Activated CD4-positive, CD25-positive, alpha-beta regulatory T cell treated with anti-CD3 and anti-CD28 coated beads, Interleukin-2, amount 50 U/mL, for 16 hours (primary cell): ENCODE measurements around the gene LIME1.
"Not testable (repeated sequence)": the region's sequence is repeated elsewhere in the genome, so short reads cannot be mapped to it uniquely, and the experiment has no call there.

Source experiments
- DNase-seq: peaks from one replicate; pipeline ENCODE4 v3.0.0-alpha.2; 2020; ENCODE audit warnings: low read depth, low spot score

The LIME1 gene

GRCh38 chr20:63708301-63709148 is 27.9 kb upstream of the LIME1 start:
- no peak for DNase-seq

GRCh38 chr20:63709149-63709527 is 27.3 kb upstream of the LIME1 start:
- DNase-seq: no peak

DNA sequence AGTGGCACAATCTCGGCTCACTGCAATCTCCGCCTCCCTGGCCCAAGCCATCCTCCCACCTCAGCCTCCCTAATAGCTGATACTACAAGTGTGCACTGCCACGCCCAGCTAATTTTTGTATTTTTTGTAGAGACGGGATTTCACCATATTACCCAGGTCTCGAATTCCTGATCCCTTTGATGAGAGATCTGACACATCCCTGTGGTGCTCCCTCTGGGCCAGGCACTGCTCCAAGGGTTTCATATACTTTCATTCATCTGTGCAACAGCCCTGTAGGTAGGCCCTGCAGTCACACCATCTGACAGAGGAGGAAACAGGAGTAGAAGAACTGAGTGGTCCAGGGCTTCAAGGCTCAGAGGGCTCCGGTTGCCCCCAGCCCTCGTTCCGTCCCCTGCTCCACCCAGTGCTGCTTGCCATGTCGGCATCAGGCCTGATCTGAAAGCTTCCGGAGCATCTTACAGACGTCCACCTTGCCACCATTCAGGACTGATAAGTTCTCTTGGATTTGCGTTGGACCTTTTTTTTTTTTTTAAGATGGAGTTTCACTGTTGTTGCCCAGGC is 25.3 kb upstream of the LIME1 start:
- DNase-seq: no peak

DNA sequence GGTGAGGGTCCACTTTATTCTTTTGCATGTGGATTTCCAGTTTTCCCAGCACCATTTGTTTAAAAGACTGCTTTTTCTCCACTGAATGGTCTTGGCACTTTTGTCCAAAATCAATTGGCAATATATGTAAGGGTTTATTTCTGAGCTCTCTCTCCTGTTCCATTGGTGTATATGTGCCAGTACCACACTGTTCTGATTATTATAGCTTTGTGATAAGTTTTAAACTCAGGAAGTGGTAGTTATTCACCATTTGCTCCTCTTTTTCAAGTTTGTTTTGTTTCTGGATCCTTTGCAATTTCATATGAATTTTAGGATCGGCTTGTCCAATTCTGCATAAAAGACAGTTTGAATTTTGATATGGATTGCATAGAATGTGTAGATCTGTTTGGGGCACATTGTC is 24.3 kb upstream of the LIME1 start:
- DNase-seq: no peak

GRCh38 chr20:63714858-63715257 is 21.6 kb upstream of the LIME1 start:
- DNase-seq: no peak

- DNase-seq: no peak
Observed at GRCh38 chr20:63718996-63719395, 17.5 kb upstream of the LIME1 start.

- DNase-seq: not testable (repeated sequence)
Observed at GRCh38 chr20:63722967-63723622, 13.4 kb upstream of the LIME1 start.

GRCh38 chr20:63730189-63730733 is 6.2 kb upstream of the LIME1 start:
- DNase-seq: not testable (repeated sequence)

- no peak for DNase-seq
Observed at GRCh38 chr20:63731410-63731809, 5.1 kb upstream of the LIME1 start.

DNA sequence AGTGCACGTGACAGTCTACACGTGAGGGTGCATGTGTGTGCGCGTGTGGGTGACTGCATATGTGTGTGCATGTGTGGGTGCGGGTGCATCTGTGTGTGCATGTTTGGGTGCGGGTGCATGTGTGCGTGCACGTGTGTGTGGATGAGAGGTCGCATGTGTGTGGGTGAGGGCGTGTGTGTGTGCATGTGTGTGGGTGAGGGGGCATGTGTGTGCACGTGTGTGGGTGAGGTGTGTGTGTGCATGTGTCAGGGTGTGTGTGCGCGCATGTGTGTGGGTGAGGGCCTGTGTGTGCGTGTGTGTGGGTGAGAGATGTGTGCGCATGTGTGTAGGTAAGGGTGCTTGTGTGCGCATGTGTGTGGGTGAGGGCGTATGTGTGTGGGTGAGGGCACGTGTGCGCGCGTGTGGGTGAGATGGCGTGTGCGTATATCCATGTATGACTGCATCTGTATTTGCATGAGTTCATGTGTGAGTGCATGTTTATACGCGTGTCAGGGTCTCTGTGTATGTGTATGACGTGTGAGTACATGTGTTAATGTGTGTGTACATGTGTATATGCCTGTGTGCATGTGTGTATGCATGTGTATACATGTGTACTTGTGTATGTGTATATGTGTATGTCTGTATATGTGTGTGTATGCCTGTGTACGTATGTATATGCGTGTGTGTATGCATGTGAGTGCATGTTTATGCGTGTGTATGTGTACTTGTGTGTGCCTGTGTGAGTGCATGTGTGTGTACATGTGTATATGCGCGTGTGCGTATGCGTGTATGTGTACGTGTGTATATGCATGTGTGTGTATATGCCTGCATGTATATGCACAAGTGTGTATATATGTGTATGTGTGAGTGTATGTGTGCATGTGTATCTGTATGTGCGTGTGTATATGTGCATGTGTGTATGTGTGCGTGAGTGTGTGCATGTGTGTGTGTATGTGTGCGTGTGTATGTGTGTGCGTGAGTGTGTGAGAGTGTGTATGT is 4.1 kb upstream of the LIME1 start:
- DNase-seq: no peak

GRCh38 chr20:63733117-63733516 is 3.3 kb upstream of the LIME1 start:
- no peak for DNase-seq

DNA sequence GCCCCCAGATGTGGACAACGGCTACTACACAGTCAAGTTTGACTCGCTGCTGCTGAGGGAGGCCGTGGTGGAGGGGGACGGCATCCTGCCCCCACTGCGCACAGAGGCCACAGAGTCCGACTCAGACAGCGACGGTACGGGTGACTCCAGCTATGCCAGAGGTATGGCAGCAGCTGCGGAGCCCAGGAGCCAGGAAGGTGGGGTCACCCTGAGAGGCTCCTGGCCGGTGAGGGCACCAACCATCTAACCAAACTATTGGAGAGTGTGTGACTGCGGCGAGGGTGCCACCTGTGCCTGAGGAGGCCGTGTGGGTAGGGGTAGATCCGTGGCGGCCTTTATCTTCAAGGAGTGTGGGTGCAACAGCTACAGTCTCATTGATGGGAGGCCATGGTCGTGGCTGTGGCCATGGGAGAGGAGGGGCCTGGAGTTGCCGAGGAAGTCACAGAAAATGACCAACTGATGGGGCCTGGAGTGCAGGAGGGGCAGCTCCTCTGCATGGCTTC is 2.8 kb upstream of the LIME1 start:
- DNase-seq: no peak

DNA sequence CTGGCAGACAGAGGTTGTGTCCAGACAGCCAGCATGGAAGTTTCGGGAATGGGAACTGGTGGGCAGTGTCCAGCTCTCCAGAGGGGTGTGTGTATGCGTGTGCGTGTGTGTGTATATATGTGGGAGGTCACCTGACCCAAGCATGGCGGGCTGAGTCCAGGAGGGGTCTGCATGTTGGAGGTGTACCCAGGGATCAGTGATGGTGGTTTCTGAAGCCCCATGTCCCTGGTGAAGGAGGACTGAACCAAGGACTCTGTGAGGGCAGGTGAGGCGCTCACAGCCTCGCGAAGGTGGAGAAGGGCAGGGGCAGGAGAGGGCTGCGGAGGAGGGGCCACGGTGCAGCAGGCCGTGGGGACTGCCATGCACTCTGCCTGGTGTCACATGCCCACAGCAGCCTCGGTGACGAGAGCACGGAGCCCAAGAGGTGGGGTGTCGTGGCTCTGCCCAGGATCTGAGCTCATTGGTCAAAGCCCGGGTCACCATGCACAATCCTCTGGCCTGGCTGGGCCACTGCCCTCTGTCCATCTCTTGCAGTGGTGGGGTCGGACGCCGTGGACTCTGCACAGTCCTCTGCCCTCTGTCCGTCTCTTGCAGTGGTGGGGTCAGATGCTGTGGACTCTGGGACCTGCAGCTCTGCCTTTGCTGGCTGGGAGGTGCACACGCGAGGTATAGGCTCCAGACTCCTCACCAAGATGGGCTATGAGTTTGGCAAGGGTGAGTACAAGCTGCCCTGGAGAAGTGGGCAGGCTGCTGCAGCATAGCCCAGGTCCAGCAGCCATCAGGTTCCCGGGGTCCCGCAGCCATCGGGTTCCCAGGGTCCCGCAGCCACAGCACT is 2.1 kb upstream of the LIME1 start:
- DNase-seq: no peak

DNA sequence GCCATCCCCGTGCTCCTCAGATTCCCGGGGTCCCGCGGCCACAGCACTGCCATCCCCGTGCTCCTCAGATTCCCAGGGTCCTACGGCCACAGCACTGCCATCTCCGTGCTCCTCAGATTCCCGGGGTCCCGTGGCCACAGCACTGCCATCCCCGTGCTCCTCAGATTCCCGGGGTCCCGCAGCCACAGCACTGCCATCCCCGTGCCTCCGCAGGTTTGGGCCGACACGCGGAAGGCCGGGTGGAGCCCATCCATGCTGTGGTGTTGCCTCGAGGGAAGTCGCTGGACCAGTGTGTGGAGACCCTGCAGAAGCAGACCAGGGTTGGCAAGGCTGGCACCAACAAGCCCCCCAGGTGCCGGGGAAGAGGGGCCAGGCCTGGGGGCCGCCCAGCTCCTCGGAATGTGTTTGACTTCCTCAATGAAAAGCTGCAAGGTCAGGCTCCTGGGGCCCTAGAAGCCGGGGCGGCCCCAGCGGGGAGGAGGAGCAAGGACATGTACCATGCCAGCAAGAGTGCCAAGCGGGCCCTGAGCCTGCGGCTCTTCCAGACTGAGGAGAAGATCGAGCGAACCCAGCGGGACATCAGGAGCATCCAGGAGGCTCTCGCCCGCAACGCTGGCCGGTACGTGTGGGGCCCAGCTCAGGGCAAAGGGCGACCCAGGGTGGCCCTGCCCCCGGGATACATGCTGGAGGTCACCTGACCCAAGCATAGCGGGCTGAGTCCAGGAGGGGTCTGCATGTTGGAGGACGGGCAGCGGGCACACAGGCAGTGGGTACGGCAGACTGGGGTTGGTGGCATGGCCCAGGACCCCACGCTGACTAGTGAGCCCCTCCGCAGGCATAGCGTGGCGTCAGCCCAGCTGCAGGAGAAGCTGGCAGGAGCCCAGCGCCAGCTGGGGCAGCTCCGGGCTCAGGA is 1.3 kb upstream of the LIME1 start:
- DNase-seq: no peak

DNA sequence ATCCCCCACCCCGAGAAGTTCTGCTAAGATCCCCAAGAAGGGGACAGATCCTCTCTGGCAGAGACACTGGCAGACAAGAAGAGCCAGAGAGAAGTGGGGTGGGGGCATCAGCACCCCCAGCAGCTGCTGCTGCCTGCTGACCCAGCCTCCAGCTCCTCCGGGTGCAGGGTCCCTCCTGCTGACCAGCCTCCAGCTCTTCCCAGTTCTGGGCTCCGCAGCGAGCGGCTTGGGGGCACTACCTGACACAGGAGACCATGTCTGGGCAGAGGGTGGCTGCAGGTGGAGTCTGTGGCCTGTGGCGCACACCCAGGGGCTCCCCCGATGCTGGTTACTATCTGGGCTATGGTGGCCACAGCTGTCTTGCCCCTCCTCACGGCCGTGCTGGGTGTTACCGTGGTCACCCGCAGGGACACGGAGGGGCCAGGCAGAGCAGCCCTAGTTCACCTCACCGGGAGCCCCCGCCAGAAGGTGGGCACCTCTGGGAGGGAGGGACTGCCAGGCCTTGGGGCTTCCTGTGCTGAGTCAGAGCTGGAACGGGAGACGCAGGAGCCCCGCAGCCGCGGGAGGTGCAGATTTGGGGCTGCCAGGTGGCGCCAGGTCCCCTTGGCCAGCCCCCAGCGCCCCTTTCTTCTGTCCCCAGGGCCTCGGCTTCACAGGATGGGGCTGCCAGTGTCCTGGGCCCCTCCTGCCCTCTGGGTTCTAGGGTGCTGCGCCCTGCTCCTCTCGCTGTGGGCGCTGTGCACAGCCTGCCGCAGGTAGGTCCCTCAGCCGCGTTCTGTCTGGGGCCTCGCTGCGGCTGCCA is 630 bp downstream of the LIME1 start:
- no peak for DNase-seq

GRCh38 chr20:63737695-63737944 is 1.2 kb downstream of the LIME1 start:
- DNase-seq: no peak

- no peak for DNase-seq
Observed at GRCh38 chr20:63737945-63738686, 1.7 kb downstream of the LIME1 start.

DNA sequence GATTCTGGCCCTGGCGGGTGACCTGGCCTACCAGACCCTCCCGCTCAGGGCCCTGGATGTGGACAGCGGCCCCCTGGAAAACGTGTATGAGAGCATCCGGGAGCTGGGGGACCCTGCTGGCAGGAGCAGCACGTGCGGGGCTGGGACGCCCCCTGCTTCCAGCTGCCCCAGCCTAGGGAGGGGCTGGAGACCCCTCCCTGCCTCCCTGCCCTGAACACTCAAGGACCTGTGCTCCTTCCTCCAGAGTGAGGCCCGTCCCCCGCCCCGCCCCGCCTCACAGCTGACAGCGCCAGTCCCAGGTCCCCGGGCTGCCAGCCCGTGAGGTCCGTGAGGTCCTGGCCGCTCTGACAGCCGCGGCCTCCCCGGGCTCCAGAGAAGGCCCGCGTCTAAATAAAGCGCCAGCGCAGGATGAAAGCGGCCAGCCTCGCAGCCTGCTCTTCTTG is 2.2 kb downstream of the LIME1 start:
- no peak for DNase-seq
